Erythroblast (primary cell): Measurements from ENCODE around the gene PLPP3.

Source experiments
- GATA1 ChIP-seq: IDR thresholded peaks from 2 replicates; pipeline ENCODE4 v1.6.1; 2011; ENCODE audit warnings: low read depth, mild to moderate bottlenecking, control low read depth, low read length, moderate library complexity
- POLR2A ChIP-seq: IDR thresholded peaks from 2 replicates; pipeline ENCODE4 v1.6.1; 2011; ENCODE audit warnings: mild to moderate bottlenecking, low read length

DNA sequence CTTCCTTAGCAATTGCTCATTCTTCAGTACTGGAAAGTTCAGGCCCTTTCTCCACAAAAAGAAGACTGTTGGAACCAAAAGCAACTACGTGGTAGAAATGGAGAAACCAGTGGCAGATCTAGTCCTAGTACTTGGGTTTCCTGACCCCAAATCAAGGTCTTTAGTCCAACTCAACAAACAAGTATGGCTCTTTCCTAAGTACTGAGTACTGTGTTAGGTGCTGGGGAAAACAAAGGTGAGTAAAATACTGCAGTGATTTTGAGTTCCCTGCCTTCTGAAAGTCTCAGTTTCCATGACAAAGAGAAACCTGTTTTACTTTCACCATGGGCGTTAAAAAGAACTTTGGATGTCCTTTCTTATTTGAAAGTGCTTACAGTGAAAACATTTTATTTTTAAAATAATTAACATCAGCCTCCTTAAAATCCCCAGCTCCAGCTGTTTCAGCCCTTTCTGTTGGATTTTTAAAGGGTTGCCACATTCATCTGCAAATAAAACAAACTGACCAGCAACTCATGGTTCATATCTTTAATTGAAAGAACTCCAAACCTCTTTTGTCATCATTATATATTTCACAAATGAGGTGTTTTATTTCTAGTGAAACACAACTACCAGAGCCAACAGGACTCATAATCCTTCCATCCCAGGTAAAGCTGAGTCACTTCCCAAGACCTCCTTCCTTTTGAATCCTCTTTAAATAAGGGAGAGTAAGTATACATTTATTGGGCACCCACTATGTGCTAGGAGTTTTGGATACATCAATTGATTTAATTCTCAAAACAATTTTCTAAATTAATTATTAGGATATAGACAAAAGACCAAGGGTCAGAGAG is 35.4 kb downstream of the PLPP3 start:
- TF ChIP-seq POLR2A (no peak), GATA1 (no peak)
